Heart right ventricle (tissue), 16 donors: ENCODE data around the gene PLEKHH3. TPM values are rescaled to one million over a fixed set of nuclear protein-coding genes. Genes with fewer than 3 reads are reported as not detected.

Source experiments
- ATAC-seq, 8 donors: fragments of 200-7000 bp; cut with Tn5 transposase; one replicate each; pipeline ENCODE4 v1.9.1; 2020; ENCODE audit warnings: mild to moderate bottlenecking in 8 of 8, moderate library complexity in 8 of 8, moderate number of reproducible peaks in 1 of 8
- DNase-seq, 2 donors: peaks; one replicate each; pipeline ENCODE4 v3.0.0-alpha.2; 2020
- H3K27ac ChIP-seq, 10 donors: fragments of 200-600 bp; sonication (generic) in 2 of 10; one replicate each; pipeline versions ENCODE4 v1.5.0 to v1.8.0; 2020 to 2022; ENCODE audit warnings: mild to moderate bottlenecking in 3 of 10
- H3K27me3 ChIP-seq, 7 donors: fragments of 200-600 bp; one replicate each; pipeline ENCODE4 v1.8.0; 2021 to 2022; ENCODE audit warnings: mild to moderate bottlenecking in 2 of 7
- H3K36me3 ChIP-seq, 9 donors: fragments of 200-600 bp; sonication (generic) in 1 of 9; one replicate each; pipeline versions ENCODE4 v1.5.0 to v1.8.0; 2020 to 2022; ENCODE audit warnings: mild to moderate bottlenecking in 2 of 9
- H3K4me1 ChIP-seq, 9 donors: fragments of 200-600 bp; sonication (generic) in 1 of 9; one replicate each; pipeline versions ENCODE4 v1.5.0 to v1.8.0; 2020 to 2022; ENCODE audit warnings: mild to moderate bottlenecking in 4 of 9
- H3K4me3 ChIP-seq, 10 donors: fragments of 200-600 bp; sonication (generic) in 2 of 10; one replicate each; pipeline versions ENCODE4 v1.5.0 to v1.8.0; 2020 to 2022; ENCODE audit warnings: mild to moderate bottlenecking in 7 of 10, moderate library complexity in 2 of 10
- H3K9me3 ChIP-seq, 11 donors: fragments of 200-600 bp in 10 of 11; sonication (generic) in 2 of 11; one replicate each; pipeline versions ENCODE4 v1.5.0 to v1.8.0; 2013 to 2022; ENCODE audit warnings: mild to moderate bottlenecking in 2 of 11, control low read depth in 1 of 11, moderate library complexity in 1 of 11
- WGBS, 2 donors: extraction: QIAGEN DNeasy Blood & Tissue Kit; methylation state at CpG; one replicate each; pipeline ENCODE4 v1.1.7; 2013; ENCODE audit warnings: inconsistent platforms in 1 of 2; 5-methylcytosine and 5-hydroxymethylcytosine counted together
- intact Hi-C, 10 donors: fragments of 100-400 bp; cut with DNase I; formaldehyde crosslinking; loops; one replicate each; pipeline versions ENCODE4 v1.11.1 to v1.14.2; 2022
- polyA plus RNA-seq, 2 donors: library from polyadenylated mRNA; stranded (reverse); fragments of 200-250 nt; gene quantifications; one replicate each; pipeline ENCODE4 v1.2.3, GENCODE V29; 2013
- total RNA-seq, 10 donors: library from RNA; stranded (reverse); fragmentation: NEBNext Ultra II Directional in 3 of 10; extraction: Animal tissue kit (Norgen Biotek cat#: 25700) in 3 of 10; gene quantifications; one replicate each; pipeline versions ENCODE4 v1.2.1 to v1.2.4, GENCODE V29; 2021 to 2023
- TF ChIP-seq, protein P1 (sequence below), 9 donors: fragments of 200-600 bp; sonication (generic) in 2 of 9; IDR thresholded peaks; one replicate each; pipeline versions ENCODE4 v1.5.0 to v1.8.0; 2021 to 2022; ENCODE audit warnings: antibody characterized with exemption in 9 of 9, mild to moderate bottlenecking in 5 of 9, moderate library complexity in 1 of 9
- donor health status: Arrhythmogenic right ventricular cardiomyopathy.
- donor health status: ischemic (EF 13 %, LVEDD 7.1; RV severe dilation, severe dysfunction).
- donor health status: healthy with polysubstance abuse.
- donor health status: DM: no; HTN: yes; CAD: no.
- donor health status: DM: no; HTN: no; CAD: no.
- donor health status: ischemic (EF 25% LVEDD 6.9; RV normal size, moderate dysfunction).
- donor health status: ischemic (EF 25% LVEDD 5.7; RV mildly dilated, moderate dysfunction).
- donor health status: healthy.
- donor health status: DM: yes; HTN: yes; CAD: no.
- donor health status: Ischemic cardiomyopathy.
- donor health status: ischemic (EF 35%, LVEDD 5.7; RV mildly dilated, moderate dysfunction).
- donor health status: nonischemic (EF 11% LVEDD 7.7; RV severe dilation, severe dysfunction).
- donor health status: DM: yes; HTN: yes; CAD: no.
- donor health status: PGD.
- donor health status: ischemic (EF 29% LVEDD 5.4; RV normal size, mild dysfunction).
- donor health status: nonischemic (EF 23%, LVEDD 6.1; RV moderate dilation, normal function).

Gene PLEKHH3
- total and polyA plus RNA-seq, 12 donors: 12.8 to 42.1 (median 22.8) TPM

DNA sequence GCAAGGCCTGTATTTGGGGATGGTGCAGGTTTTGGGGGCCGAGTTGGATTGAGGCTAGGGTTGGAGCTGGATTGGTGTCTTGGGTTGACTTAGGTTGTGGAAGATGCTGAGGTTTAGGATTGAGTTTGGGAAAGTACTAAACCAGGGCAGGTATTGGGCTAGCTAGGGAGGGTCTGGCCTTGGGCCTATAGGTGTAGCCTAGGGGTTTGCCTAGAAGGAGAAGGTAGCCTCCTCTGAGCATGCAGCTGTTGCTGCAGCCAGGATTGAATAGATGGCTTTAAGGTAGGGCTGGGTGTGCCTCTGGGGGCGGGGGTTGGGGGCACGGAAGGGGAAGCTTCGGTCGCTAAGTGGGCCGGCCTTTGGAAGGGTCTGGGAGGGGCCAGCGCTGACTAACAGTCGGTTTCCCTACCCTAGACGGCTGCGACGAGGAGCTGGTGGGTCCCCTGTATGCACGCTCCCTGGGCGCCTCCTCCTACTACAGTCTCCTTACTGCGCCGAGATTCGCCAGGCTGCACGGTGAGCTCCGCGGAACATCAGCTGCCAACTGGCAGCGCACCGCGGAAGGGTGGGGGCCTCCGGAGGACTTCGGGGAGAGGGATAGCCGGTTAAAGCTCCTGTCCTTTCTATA is 6.7 kb upstream of the PLEKHH3 start:
- ATAC-seq (peak in 6 of 8 donors; percentile 5 to 32 (median 14)), DNase-seq (peak in 1 of 2 donors; percentile 62)
- Histone ChIP-seq H3K9me3 (no peaks in the 10 kb centered on the region), H3K27ac (peak overlapping the region in 6 of 10 donors; percentile 9 to 75 (median 66)), H3K27me3 (peaks cover 0 to 31% (median 0%) of the 10 kb centered on the region in 7 donors), H3K36me3 (peaks cover 0 to 43% (median 10%) of the 10 kb centered on the region in 9 donors), H3K4me1 (peaks cover 29 to 60% (median 54%) of the 10 kb centered on the region in 9 donors), H3K4me3 (peak overlapping the region in 9 of 10 donors; percentile 8 to 63 (median 60))
- 2 to 10% methylated on average over 25 of the region's 25 CpGs for WGBS, 2 donors
- TF ChIP-seq, protein P1, sequence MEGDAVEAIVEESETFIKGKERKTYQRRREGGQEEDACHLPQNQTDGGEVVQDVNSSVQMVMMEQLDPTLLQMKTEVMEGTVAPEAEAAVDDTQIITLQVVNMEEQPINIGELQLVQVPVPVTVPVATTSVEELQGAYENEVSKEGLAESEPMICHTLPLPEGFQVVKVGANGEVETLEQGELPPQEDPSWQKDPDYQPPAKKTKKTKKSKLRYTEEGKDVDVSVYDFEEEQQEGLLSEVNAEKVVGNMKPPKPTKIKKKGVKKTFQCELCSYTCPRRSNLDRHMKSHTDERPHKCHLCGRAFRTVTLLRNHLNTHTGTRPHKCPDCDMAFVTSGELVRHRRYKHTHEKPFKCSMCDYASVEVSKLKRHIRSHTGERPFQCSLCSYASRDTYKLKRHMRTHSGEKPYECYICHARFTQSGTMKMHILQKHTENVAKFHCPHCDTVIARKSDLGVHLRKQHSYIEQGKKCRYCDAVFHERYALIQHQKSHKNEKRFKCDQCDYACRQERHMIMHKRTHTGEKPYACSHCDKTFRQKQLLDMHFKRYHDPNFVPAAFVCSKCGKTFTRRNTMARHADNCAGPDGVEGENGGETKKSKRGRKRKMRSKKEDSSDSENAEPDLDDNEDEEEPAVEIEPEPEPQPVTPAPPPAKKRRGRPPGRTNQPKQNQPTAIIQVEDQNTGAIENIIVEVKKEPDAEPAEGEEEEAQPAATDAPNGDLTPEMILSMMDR (IDR thresholded peaks at IDR 0.05): no peak
- intact Hi-C loops: loop anchor here in 4 of 10 donors (2.0 to 10.0 kb wide), 4 partner anchors 69 to 109 kb away; partner anchors contain the start of gene PSMC3IP (in 1 of the 4)

DNA sequence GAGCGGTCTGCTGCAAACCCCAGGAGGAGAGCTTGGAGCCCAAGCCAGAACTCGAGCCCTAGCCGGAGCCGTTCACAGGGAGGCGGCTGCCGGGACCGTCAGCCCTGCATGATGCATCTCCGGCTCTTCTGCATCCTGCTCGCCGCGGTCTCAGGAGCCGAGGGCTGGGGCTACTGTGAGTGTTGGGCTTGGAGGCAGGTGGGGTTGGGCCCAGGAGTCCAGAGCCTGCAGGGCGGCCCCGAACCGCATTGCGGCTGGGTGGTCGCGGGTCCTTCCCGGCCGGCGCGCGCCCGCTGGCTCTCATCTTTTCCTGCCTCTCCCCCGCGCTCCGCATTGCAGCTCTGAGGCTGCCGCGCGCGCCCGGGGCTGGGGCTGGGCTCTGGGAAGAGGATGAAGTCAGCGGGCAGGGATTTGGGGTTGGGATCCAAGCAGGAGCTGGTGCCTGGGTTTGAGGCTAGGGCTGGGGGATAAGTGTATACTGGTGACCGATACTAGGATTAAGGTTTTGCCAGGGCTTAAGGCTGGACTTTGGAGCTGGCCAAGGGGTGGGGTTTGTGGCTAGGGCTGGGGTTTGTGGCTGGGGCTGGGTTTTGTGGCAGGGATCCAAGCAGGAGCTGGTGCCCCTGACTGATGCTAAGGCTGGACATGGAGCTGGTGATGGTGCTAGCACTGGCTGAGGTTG is 6.1 kb upstream of the PLEKHH3 start:
- peak overlapping the region; percentile 38 to 63 (median 58) for H3K4me3 ChIP-seq
- DNase-seq (peak; percentile 42 to 48), ATAC-seq (no peak)
- TF ChIP-seq, protein P1 (IDR thresholded peaks at IDR 0.05): no peak
- peaks cover 0 to 31% (median 0%) of the 10 kb centered on the region in 7 donors for H3K27me3 ChIP-seq
- peak overlapping the region in 9 of 10 donors; percentile 16 to 84 (median 66) for H3K27ac ChIP-seq
- H3K4me1 ChIP-seq: peaks cover 29 to 63% (median 59%) of the 10 kb centered on the region in 9 donors
- no peaks in the 10 kb centered on the region for H3K9me3 ChIP-seq
- peaks cover 0 to 37% (median 10%) of the 10 kb centered on the region in 9 donors for H3K36me3 ChIP-seq
- WGBS, 2 donors: 0% methylated on average over 34 of the region's 34 CpGs
- intact Hi-C loops: loop anchor here in 4 of 10 donors (2.0 to 10.0 kb wide), 4 partner anchors 68 to 108 kb away; partner anchors contain the start of gene PSMC3IP (in 1 of the 4)

DNA sequence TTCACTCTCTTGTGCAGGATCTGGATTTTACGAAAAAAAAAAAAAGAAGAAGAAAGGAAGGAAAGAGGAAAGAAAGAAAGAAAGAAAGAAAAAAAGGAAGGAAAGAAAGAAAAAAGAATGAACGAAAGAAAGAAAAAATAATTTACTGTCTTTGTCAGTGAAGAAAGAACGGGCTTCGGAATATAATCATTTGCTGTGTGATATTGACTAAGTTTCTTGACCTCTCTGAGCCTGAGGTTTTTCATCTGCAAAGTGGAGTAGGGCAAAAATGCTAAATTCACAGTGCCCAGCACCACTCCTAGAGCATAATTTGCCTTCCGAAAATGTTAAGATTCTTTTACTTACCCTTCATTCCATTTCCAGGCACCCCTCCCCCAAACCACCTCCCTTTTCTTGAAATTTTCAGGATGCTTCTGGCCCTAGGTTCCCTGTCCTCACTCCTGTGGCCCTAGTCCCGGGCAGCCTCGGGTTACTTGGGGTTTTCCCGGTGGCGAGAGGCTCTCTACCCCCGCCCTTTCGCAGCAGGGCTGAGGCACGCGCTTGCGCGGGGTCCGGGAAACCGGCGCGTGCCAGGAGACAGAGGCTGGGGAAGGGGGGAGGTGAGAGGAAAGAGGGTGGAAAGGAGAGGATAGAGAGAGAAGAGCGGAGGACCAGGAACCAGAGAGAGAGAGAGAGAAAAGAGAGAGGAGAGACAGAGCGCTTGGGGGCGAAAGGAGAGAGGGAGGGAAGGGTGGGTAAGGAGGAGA is 5.4 kb upstream of the PLEKHH3 start, which contains the start of gene CNTNAP1:
Gene CNTNAP1, plus strand, starts transcription at position 556 of the 746 bp plus-strand sequence. CDS start 299 bp downstream, outside the sequence.
- WGBS, 2 donors: 14 to 16% methylated on average over 21 to 22 of the region's 22 CpGs
- DNase-seq (peak; percentile 50 to 58), ATAC-seq (peak in 1 of 8 donors; percentile 37)
- Histone ChIP-seq H3K4me3 (peak within 1 kb of the TSS; percentile 38 to 63 (median 58)), H3K4me1 (peaks cover 34 to 70% (median 66%) of the 10 kb centered on the region in 9 donors), H3K36me3 (peaks cover 0 to 29% (median 10%) of the 10 kb centered on the region in 9 donors), H3K27ac (peak within 1 kb of the TSS in 9 of 10 donors; percentile 16 to 84 (median 66)), H3K27me3 (peaks cover 0 to 31% (median 0%) of the 10 kb centered on the region in 7 donors), H3K9me3 (no peaks in the 10 kb centered on the region)
- intact Hi-C loops: loop anchor here in 5 of 10 donors (2.0 to 10.0 kb wide), 4 partner anchors 67 to 107 kb away; partner anchors contain the start of gene PSMC3IP (in 1 of the 5)
- TF ChIP-seq, protein P1 (IDR thresholded peaks at IDR 0.05): no peak
